ENCODE results near the gene ELOVL1.
"Not testable (repeated sequence)": the region's sequence is repeated elsewhere in the genome, so short reads cannot be mapped to it uniquely, and the experiment has no call there.

The ELOVL1 gene

GRCh38 chr1:43367904-43368645 is at the start of gene ELOVL1:
Gene ELOVL1 (minus strand): TSS chr1:43368011. CDS start chr1:43365609, 2,402 bp downstream.
- peak; percentile 94 for DNase-seq

DNA sequence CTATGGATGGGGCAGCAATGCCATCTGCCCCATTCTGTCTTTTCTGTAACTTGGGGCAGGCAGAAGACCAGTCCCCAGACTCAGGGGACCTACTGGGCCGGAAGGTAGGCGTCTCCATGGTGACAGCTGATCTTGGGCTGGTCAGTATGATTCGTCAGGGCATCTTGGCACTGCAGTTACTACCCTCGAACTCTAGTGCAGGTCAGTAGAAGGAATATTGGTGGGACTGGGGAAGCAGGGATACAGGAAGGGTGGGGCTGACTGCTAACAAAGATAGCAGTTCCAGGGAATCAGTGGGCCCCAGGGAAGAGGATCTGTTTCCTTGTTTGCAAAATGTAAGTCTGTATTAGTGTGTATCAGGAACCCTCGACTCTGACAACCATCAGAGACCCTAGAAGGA is 48.1 kb upstream of the ELOVL1 start:
- DNase-seq, result no peak

- DNase-seq, result peak; percentile 63
Observed at GRCh38 chr1:43414634-43415223, 46.9 kb upstream of the ELOVL1 start.

DNA sequence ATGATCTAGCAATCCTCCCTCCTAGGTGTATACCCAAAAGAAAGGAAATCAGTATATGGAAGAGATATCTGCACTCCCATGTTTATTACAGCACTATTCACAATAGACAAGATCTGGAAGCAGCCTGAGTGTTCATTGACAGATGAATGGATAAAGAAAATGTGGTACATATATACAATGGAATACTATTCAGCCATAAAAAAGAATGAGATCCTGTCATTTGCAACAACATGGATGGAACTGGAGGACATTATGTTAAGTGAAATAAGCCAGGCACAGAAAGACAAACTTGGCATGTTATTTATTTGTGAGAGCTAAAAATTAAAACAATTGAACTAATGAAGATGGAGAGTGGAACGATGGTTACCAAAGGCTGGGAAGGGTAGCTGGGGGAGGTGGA is 45.6 kb upstream of the ELOVL1 start:
- DNase-seq, result not testable (repeated sequence)

GRCh38 chr1:43410571-43410970 is 42.8 kb upstream of the ELOVL1 start:
- no peak for DNase-seq

GRCh38 chr1:43405876-43406234 is 38.0 kb upstream of the ELOVL1 start:
- no peak for DNase-seq

GRCh38 chr1:43405219-43405875 is 37.5 kb upstream of the ELOVL1 start:
- no peak for DNase-seq

DNA sequence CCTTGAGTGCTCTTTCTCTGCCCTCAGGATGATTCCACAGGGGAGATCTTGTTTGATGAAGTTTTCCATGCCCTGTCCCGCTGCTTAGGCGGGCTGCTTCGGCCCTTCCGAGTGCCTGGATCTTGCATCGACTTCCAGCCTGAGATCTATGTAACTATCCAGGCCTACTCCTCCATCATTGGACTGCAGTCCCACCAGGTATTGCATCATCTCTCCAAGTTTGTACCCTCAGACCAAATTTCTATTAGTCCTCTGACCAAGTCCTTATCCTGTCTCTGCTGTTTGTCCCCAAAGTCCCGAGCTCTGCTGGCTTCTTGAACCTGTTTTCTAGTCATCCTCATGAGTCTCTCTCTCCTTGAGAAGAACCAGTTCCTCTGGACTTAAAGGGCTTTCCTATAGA is 36.5 kb upstream of the ELOVL1 start:
- DNase-seq, result no peak

DNA sequence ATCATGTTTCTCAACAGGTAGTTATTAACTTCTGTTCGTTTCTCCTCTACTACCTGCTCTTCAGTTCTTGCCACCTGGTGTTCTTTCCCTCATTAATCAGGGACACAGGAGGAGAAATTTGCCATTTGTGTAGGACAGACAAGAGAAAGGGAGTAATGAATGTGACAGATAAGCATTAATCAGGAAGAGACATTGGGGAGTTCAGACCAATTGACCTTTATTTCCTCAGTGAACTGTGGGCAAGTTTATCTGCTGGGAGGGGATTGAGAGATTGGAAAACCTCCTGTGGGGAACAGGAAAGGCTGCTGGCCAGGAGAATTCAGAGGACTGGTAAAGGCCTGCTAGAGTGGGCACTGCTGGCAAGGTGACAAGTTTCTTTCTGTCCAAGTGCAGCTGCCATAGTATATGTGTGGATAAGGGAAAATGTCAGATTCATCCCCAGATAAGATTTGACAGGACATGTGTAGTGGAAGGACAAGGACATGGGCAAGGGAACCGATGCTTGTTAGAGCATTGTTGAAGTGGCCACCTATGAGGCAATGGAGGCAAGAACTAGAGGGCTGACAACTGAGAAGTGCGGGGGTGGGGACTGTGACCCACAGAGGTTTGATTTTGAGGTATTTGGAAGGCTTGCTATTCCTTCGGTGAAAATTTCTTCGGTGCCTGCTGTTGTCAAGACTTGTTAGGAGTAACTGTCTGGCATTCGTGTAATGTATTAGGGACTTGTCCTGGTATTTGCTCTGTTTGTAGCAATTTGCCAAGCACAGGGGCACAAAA is 34.5 kb upstream of the ELOVL1 start:
- DNase-seq, result no peak

GRCh38 chr1:43400441-43400840 is 32.6 kb upstream of the ELOVL1 start:
- not testable (repeated sequence) for DNase-seq

DNA sequence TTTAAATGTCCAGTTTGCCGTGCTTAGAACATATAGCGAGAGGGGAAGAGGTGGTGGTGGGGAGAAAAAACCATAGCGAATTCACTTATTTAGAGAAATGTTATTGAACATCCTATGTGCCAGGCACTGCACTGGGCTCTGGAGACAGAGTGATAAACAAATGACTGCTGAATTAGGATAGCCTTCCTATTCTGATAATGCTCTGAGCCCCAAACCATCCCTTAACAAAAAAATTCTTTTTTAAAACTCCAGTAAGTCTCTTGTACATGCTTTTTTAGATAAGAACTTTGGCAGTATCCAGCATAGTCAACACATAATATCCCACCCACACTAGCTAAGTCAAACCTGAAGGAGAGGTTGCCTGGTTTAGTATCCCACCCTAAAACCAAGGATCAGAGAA is 30.4 kb upstream of the ELOVL1 start:
- DNase-seq, result no peak

- DNase-seq, result no peak
Observed at GRCh38 chr1:43396059-43396458, 28.2 kb upstream of the ELOVL1 start.

DNA sequence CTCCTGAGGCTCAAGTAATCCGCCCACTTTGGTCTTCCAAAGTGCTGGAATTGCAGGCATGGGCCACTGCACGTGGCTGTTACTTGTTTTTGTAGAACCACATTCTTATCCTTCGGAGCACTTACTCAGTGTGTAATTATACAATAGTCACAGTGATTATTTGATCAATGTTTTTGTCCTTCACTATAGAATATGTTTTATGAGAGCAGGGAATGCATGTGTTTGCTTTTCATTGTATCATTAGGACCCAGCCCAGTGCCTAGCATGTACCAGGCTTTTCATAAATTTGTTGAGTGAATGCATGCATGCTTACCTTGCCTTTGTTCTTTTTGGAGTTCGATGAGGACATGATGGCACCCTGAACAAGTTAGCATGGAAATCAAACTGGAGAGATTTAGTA is 27.7 kb upstream of the ELOVL1 start:
- no peak for DNase-seq

- no peak for DNase-seq
Observed at GRCh38 chr1:43392702-43393101, 24.9 kb upstream of the ELOVL1 start.

- DNase-seq, result peak; percentile 96
Observed at GRCh38 chr1:43389326-43390313, 21.8 kb upstream of the ELOVL1 start, which contains the start of the genes MED8 and SZT2. Gene MED8 (minus strand): TSS chr1:43389800. CDS start chr1:43389764, 36 bp downstream. Gene SZT2 (plus strand): TSS chr1:43389899. CDS start chr1:43389969, 70 bp downstream.

DNA sequence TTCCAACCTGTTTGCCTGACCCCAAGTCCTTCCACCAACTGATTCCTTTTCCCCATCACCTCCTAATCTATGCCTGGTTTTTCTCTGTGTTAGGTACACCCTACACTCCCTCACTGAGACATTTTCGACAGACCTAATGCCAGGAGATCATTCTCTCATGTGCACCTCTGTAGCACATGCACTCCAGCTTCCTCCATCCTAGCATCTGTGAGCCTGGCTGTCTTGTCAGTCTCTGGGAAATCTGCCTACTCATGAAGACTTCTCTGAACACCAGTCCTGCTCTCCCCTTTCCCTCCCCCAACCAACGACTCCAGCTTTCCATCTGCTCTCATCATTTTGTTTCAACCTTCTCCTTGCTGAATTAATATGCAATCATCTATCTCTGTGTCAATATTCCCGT is 20.8 kb upstream of the ELOVL1 start:
- no peak for DNase-seq

DNA sequence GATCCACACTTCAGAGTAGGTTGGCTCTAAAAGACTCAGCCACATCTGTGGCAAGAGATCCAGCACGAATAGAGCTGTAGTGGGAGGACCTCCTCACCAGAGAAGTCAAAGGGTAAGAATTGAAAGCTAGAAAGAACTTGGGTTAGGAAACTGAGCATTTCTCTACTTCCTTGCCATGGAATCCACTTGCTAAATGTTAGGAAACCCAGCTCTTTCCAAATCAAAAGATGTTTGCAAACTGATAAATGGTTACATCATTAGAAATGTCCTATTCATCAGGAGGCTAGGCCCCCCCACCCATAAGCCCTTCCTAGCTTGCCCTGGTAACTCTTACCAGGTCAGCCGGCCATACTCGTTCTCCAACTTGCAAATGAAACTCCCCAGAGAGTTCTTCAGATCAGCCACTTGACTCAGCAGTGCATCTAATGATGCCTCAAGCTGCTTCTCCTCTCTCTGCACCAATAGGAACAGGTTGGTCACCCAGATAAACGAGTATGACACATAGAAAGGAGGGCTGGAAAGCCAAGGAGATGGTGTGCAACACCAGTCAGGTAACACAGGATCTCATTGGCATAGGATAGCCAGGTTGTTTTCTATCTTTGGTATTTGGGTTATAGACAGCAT is 20.3 kb upstream of the ELOVL1 start:
- no peak for DNase-seq

GRCh38 chr1:43386676-43387075 is 18.9 kb upstream of the ELOVL1 start:
- no peak for DNase-seq

DNA sequence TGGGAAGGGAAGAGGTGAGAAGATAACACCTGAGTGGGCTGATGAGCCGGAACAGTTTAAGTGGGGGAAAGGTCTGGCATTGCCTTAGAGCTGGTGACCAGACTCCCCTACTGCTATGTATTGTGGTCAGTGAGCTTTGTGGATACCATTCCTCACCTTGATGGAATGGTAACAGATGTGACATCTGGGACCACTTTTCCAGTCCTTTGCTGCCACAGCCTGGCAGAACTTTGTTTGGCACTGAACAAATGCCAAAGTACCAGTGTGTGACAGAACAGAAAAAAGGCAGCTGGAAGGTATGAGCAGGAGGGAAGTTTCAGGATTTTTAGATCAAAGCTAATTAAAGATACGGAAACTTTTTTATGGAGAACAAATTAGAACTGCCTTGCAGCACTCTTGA is 15.6 kb upstream of the ELOVL1 start:
- no peak for DNase-seq

DNA sequence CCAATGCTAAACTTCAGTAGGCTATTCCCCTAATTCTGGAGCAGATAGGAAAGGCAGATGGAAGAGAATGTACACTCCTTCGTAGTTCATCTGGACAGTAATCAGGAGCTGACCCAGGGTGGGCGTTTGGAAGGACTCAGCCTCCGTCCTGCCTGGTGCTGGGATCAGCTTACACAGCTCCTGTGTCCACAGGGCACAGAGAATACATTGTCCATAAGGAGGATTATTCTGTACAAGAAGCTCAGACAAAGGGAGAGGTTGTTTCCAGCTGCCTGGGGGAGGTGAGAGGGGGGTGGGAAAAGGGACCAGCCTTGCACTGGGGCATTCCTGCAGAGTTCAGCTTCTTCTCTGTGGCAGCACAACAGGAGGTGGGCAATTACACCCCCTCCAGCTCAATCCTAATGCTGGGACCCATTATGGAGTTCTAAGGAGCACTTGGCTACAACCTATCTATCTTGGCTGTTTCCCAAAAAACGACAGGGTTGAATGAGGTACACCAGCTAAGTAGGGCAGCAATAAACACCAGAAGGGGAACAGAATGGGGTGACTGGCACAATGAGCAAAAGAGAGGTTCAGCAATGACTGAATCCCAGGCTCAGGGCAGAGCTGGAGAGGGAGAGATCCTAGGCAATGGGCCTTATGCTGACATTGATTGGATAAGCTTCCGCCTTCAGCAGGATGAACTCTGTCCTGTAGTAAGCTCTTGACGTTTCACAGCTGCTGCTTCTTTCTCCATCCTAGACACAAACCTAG is 14.4 kb upstream of the ELOVL1 start:
- no peak for DNase-seq

DNA sequence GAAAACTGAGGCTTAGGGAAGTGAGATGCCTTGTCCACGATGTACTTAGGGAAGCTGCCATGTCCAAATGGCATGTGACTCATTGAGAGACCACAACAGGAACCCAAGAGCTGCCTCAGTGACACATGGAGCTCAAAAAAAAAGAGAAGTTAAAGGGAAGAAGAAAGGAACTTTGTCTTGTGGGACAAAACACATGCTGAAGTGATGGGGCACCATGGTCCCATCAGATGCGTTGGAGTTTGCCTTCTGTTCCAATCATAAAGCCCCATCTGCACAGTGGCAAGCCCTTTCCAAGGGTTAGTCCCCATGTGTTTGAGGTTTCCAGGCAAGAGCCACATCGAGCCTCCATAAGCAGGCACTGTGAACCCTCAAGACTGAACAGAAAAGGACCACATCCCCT is 13.8 kb upstream of the ELOVL1 start:
- DNase-seq, result no peak
